Activated CD4-positive, CD25-positive, alpha-beta regulatory T cell treated with anti-CD3 and anti-CD28 coated beads, Interleukin-2, amount 50 U/mL, for 24 hours (primary cell): ENCODE measurements around the gene NPTXR.
"Not testable (repeated sequence)": the region's sequence is repeated elsewhere in the genome, so short reads cannot be mapped to it uniquely, and the experiment has no call there.

Source experiments
- ATAC-seq, 2 donors: fragments of 150-1000 bp; cut with Tn5 transposase; one replicate each; pipeline ENCODE4 v1.10.0; 2021; ENCODE audit warnings: mild to moderate bottlenecking in 1 of 2, moderate library complexity in 1 of 2

The NPTXR gene

GRCh38 chr22:38868286-38868721 lies 24.5 kb upstream of the NPTXR start:
- ATAC-seq = no peak

GRCh38 chr22:38867471-38868285 lies 23.9 kb upstream of the NPTXR start:
- ATAC-seq = no peak

- ATAC-seq = no peak
These were observed 23.3 kb upstream of the NPTXR start for GRCh38 chr22:38867124-38867455.

GRCh38 chr22:38866399-38867123 lies 22.7 kb upstream of the NPTXR start:
- no peak for ATAC-seq

- ATAC-seq = no peak
These were observed 22.2 kb upstream of the NPTXR start for GRCh38 chr22:38866024-38866398.

GRCh38 chr22:38865201-38866023 lies 21.6 kb upstream of the NPTXR start:
- ATAC-seq = no peak

GRCh38 chr22:38864361-38865191 lies 20.7 kb upstream of the NPTXR start:
- ATAC-seq = no peak

GRCh38 chr22:38863531-38864131 lies 19.8 kb upstream of the NPTXR start:
- ATAC-seq = no peak

GRCh38 chr22:38862375-38863329 lies 18.8 kb upstream of the NPTXR start:
- no peak for ATAC-seq

DNA sequence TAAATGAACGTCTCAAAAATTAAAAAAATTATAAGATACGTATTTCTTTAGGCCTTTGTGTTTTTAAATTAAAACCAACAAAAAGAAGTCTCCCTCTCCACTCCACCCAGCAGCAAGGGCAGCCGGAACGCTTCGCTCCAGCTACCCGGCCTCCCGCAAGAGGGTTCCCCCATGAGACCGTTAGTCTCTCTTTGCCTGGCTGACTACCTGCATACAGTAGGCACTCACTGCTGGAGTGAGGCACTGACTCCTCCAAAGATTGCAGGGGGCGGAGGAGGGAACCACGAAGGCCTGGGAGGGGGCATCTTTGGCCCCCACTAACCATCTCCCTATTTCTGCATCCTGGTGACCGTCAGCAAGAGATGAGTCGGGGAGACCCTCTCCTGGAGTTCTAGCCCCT lies 18.1 kb upstream of the NPTXR start:
- no peak for ATAC-seq

GRCh38 chr22:38861170-38861876 lies 17.5 kb upstream of the NPTXR start:
- no peak for ATAC-seq

DNA sequence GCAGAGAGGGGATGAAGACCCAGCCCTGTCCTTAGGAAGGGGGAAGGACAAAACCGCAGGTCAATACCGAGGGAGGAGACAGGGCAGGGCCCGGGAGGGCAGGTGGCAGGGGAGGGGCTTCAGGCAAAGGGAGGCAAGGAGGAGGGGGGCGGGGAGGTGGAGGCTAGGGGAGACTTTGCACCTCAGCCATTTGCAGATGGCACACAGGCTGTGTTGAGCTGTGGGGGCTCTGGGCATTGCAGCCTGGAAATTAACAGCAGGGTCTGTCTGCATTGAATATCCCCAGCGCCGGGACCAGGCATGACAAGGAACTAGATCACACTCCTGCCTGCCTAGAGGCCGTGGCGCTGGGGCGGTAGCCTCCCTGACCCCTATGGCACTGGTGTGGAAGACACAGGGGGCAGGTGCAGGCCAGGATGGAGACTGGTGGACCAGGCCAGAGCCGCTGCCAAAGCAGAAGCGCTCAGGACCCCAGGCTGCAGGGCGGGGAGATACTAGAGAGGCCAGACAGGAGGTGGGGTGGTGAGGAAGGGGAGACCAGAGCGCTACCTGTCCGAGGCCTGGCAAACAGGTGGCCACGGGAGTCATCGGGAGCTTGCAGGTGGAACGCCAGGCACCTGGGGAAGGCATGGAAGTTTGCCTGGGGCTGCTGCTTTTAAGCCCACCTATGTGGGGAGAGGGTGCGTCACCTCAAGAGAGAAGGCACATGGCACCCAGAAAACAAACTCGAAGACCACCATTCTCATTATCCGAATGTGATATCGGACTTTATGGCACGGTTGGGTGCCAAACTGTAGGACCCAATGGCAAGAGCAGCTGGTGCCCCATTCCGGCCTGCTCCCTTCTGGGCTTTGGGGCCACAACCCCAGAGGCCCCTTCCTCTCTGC lies 16.7 kb upstream of the NPTXR start:
- ATAC-seq = no peak

DNA sequence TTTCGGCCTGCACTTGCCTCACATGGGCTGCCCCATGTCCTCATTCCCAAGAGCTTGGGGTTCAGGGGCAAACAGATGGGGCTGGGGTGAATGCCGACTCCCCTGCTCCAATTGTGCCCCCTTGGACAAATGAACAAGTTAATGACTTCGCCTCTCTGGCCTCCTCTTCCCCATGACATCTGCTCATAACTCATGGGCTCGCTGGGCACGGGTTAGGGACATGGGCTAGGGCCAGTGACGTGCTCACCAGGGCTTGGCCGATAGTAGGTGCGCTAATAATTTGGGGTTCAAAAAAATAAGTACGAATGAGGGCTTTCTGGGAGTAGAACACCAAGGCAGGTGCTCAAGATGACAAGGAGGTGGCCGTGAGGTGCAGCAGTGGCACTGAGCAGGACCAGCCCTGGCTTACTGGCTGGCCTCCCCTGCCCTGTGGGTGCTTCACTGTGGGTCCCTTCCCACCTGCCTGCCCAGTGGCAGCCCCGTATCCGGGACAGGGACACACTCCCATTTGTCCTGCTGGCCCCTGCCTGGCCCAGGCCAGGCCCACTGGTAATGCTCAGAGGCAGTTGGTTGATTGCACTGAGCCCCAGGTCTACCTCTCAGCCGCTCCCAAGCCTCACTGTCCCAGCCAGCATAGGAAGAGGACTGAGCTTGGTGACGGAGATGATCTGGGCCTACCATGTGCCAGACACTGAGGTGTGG lies 15.9 kb upstream of the NPTXR start:
- ATAC-seq = peak in 1 of 2 donors; percentile 17

DNA sequence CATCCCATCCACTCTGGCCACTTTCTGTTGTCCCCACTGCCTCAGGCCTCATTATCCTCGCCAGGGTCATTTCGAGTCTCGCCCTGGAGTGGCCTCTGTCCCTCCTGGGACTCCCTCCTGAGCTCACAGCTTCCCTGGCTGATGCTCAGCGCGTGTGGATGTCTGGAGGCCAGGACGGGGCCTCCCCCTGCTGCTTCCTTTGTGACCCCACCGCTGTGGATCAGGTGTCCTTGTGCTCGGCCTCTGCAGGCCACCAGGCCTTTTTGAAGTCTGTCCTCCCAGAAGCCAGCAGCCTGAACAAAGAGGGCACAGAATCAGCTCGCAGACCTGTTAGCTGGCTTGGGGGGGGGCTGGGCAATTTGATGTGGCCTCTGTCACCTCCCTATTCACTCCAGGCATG lies 14.7 kb upstream of the NPTXR start:
- no peak for ATAC-seq

GRCh38 chr22:38854476-38854875 lies 10.6 kb upstream of the NPTXR start:
- ATAC-seq = not testable (repeated sequence)

GRCh38 chr22:38853883-38854282 lies 10.1 kb upstream of the NPTXR start:
- ATAC-seq = not testable (repeated sequence)

DNA sequence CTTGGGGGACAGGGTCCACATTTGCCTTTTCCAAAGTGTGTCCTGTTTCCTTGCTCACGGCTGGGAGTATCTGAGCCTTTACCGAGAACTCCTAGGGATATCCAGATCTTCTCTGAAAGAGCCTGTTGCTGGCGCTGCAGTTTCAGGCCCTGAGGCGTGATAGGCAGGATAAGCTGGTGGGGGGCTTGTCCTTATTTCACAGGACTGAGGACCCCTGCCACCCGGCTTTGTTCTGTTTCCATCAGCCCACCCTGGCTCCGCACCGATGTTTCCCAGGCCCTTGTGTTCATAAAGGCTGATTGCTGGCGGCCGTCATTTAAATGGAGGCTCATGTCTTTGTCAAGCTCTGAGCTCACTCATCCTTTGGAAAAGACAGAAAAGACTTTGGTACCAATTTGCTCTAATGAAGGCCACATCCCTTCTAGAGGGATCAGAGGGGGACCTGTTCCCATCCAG lies 9.4 kb upstream of the NPTXR start:
- no peak for ATAC-seq

DNA sequence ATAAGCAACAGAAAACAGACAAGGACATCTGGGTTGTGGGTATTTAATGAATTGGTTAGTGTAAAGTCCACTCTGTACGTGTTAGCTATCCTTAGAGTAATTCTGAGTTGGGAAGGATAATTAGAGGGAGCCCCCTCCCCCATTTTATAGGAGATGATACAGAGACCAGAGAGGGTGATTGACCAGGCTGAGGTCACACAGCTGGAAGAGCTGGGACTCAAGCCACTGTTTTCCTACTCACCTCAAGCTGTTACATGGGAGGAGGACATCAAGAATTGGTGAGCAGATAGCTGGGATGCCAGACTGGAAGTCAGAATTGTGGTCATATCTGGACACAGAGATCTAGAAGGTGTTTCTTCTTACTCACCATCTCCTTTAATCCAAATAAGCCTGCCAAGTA lies 8.7 kb upstream of the NPTXR start:
- no peak for ATAC-seq
